Suppressor macrophage treated with lipopolysaccharide for 1 hour (primary cell): Measurements from ENCODE around the gene ZNF805.
A peak's percentile ranks its signal among the peaks of the same experiment; 100 is the strongest.
"Not testable (repeated sequence)": the region's sequence is repeated elsewhere in the genome, so short reads cannot be mapped to it uniquely, and the experiment has no call there.

Experiments
- DNase-seq, 3 donors: peaks; one replicate each; pipeline ENCODE4 v3.0.0-alpha.2; 2020 to 2022

Gene ZNF805

GRCh38 chr19:57269515-57270250 lies 29.3 kb downstream of the ZNF805 start:
- peak in 1 of 3 donors; percentile 21 for DNase-seq

DNA sequence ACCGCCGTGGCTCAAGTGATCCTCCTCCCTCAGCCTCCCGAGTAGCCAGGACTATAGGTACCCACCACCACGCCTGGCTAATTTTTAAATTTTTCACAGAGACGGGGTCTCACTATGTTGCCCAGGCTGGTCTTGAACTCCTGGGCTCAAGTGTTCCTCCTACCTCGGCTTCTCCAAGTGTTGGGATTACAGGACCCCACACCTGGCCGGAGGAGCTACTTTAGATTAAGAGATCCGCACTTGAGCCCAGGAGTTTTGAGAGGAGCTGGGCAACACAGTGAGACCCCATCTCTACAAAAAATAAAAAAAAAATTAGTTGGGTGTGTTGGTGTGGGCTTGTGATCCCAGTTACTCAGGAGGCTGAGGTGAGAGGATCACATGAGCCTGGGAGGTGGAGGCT lies 30.8 kb downstream of the ZNF805 start:
- DNase-seq, result no peak

GRCh38 chr19:57273014-57273413 lies 32.6 kb downstream of the ZNF805 start:
- no peak for DNase-seq

DNA sequence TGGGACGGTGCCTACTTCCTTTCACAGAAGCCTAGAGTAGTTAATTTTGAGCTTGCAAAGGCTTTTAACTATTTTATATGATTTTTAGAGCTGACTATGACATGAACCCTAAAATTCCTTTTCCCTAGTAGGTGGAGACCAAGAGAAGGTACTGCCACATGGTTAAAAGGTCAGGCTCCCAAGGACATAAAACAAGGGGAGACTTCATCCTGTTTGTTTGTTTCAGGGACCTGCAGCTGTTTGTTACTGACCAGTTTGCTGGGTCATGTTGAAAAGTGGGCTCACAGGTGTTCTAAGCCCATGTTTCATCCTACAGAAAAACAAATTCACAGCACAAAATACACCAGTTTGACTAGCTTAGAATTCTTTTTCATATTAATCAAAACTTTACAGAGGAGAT lies 36.0 kb downstream of the ZNF805 start:
- DNase-seq, result no peak

GRCh38 chr19:57278481-57278880 lies 38.0 kb downstream of the ZNF805 start:
- DNase-seq, result not testable (repeated sequence)

DNA sequence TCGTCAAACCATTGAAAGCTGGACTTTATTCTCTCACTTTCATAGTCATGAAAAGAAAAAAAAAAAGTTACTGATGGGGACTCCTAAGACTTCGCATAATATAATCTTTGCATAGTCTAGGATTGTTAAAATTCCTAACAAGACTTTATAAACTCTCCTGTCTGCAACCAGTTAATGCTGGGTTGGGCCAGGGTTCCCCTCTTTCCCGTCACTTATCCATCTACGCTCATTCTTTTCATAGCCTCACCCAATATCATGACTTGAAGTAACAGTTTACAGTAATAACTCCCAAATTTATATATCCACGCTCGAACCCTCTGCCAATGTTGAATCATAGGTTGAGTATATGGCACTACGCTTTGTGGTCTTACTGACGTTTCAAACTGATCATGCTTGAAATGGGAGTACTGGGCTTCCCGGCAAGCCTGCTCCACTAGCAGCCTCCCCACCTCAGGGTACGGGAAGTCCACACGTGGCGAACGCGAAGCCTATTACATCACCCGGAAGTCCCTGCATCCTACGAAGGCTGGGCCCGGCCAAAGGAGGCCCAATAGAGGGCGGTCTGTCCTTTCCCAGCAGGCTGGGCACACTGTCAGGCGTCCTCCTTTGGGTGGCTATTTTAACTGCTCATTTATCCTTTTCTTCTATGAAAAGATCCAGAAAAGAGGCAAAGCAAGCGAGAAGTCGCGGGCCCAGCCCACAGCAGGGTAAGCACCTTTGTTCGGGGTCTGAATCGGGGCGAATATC lies 39.2 kb downstream of the ZNF805 start:
- peak; percentile 94 to 97 (median 95) for DNase-seq

DNA sequence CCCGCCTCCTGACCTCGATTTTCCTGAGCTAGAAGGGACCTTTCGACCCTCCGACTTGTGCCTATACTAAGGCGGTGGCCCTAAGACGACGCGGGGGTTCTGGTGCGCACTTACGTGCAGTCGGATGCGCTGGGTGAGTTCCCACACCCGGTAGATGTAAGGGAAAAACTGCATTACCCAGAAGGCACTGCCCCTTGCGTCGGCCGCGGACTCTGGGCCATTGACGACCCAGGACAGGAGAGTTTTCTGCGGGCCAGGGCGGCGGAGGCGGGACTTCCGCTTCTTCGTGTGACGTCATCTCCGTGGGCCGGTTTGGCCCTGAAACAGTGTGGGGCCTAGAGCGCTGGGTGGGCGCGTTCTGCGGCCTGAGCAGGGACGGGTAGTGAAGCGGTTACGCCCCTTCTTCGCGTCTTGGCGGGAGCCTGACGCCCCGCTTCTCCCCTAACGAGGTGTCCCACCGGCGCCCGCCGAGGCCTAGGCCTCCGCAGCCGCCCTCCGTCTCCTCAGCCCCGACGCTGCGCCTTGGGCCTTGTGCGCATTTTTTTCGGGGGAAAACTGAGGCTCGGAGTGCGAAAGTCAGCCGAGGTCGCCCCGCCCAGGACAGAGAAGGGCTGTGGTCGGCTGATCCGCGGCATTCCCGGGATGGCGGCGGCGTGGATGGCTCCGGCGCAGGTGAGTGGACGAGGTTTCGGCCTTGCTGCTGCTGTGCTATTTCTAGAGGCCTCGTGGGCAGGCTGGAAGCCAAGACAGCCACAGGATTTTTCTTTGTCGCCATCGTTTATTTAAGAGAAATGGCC lies 39.9 kb downstream of the ZNF805 start, which contains the start of gene ZNF460:
ZNF460 (plus strand) TSS at position 321 of the 797 bp plus-strand sequence; CDS start at position 643, 322 bp downstream.
- peak; percentile 99 to 100 (median 99) for DNase-seq

DNA sequence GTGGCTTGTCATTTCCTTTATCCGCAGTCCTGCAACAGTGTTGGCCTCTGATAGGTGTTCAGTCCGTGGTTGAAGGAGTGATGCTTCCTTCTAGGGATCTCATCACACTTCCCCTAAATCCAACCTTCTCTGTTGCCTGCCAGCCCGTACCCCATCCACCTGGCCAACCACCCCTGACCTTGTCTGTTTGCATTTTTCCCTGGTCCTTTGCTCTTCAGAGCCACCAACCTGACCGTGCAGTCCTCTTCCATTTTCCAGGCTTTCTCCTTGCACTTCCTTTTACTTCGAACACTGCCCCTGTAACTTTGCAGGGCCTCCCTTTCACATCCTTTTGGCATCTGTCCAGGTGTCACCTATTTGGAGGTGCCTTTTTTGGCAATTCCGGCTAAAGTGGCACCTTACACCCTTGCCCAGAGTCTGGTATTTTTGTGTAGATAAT lies 40.5 kb downstream of the ZNF805 start:
- DNase-seq, result peak in 2 of 3 donors; percentile 13 to 23

- no peak for DNase-seq
Observed at GRCh38 chr19:57282011-57282643, 41.7 kb downstream of the ZNF805 start.

GRCh38 chr19:57288373-57288772 lies 47.9 kb downstream of the ZNF805 start:
- DNase-seq, result no peak

- DNase-seq, result no peak
Observed at GRCh38 chr19:57290970-57291369, 50.5 kb downstream of the ZNF805 start.

DNA sequence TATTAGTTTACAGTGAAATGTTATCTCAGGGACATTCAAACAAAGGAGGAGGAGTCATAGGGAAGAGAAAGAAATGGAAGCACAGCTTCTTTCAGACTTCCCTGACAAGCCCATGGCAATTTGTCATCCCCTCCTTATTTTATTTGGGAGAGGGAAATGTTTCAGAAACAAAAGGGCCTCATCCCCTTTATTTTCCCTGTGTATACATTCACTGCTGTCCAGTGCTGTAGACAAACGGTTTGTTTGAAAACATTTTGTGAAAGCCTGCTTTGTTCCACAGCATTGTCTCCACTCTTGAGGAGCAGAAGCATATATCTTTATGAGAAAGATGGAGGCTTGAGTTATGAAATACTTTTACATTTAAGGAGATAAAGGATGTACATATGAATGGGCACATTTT lies 52.1 kb downstream of the ZNF805 start:
- no peak for DNase-seq

DNA sequence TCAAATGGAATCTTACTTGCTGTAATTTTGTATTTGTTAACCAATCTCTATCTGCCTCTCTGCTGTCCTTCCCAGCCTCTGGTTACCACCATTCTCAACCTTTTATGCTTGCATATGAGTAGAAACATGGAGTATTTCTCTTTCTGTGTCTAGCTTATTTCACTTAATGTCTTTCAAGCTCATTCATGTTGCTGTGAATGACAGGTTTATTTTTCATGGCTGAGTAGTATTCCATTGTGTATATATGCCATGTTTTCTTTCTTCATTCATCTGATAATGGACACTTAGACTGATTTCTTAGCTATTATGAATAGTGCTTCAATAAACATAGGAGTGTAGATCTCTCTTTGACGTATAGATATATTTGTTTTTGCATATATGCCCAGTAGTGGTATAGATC lies 53.3 kb downstream of the ZNF805 start:
- DNase-seq, result no peak

DNA sequence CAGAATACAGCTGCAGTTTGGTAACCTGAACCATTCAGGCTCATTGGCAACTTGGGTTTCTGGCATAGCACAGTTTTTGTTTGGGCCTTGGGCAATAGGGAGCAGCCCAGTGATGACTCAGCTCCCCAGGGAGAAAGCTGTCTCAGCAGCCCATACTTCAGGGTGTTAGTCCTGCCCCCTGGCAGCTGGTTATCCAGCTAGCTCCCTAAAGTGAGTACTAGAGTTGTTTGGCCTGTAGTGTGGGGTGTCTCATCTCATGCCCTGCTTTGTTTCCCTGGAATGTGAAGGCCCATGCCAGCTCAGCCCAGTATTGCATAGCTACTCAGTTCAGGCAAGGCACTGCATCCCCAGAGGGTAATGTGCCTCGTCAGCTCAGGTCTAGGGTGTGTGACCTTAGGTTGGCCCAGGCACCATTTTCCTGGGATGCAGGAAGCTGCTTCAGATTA lies 61.6 kb downstream of the ZNF805 start:
- peak; percentile 22 to 32 (median 22) for DNase-seq

DNA sequence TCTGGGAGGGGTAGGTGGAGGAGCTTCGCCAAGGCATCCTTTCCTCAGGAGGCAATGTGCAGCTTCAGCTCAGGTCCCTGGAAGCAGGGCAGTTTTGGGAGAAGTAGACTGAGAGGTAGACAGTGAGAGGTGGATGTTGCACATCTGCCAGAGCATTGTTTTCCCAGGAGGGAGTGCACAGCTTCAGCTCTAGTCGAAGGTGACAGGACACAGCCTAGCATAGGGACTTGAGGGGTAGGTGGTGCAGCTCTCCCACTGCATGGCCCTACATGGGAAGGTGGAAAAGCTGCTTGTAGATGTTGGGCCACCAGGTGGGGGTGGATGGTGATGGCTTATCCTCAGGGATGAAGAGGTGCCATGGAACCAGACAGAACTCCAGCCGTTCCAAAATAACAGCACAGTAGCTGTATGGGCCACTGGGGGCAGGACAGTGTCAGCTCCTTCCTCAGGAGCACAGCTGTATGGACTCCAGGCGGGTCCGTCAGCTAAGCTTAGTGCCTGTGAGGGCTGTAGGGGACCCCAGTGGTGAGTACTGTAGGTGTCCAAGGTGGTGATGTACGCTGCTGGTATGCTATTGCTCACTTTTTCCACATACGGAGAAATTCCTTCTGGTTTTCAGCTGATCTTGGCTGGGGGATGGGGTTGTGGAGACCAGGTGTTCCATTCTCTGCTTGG lies 62.4 kb downstream of the ZNF805 start:
- DNase-seq, result no peak
